IPS DF 19.7 (cell line): Measurements from ENCODE around the gene CELF1.

Experiments
- DNase-seq: peaks from one replicate; pipeline ENCODE4 v3.0.0-alpha.2; 2013; ENCODE audit warnings: low read depth, low spot score

CELF1 gene

GRCh38 chr11:47509077-47509536, 43.8 kb downstream of the CELF1 start:
- DNase-seq: no peak

- no peak for DNase-seq
Measured at GRCh38 chr11:47508240-47508957, 44.5 kb downstream of the CELF1 start.

GRCh38 chr11:47507563-47508239, 45.2 kb downstream of the CELF1 start:
- no peak for DNase-seq

- DNase-seq: no peak
Measured at GRCh38 chr11:47506795-47507562, 46.0 kb downstream of the CELF1 start.

GRCh38 chr11:47506373-47506772, 46.6 kb downstream of the CELF1 start:
- no peak for DNase-seq

- DNase-seq: no peak
Measured at GRCh38 chr11:47504910-47505309, 48.0 kb downstream of the CELF1 start.

GRCh38 chr11:47503227-47503626, 49.7 kb downstream of the CELF1 start:
- no peak for DNase-seq

GRCh38 chr11:47502767-47503166, 50.2 kb downstream of the CELF1 start:
- no peak for DNase-seq

- no peak for DNase-seq
Measured at GRCh38 chr11:47501101-47501500, 51.8 kb downstream of the CELF1 start.

- no peak for DNase-seq
Measured at GRCh38 chr11:47500121-47500520, 52.8 kb downstream of the CELF1 start.

GRCh38 chr11:47499614-47500013, 53.3 kb downstream of the CELF1 start:
- no peak for DNase-seq

GRCh38 chr11:47499161-47499560, 53.8 kb downstream of the CELF1 start:
- DNase-seq: no peak

- no peak for DNase-seq
Measured at GRCh38 chr11:47498584-47499152, 54.3 kb downstream of the CELF1 start.

GRCh38 chr11:47498149-47498548, 54.8 kb downstream of the CELF1 start:
- no peak for DNase-seq

GRCh38 chr11:47496808-47497207, 56.1 kb downstream of the CELF1 start:
- DNase-seq: no peak

GRCh38 chr11:47495856-47496217, 57.1 kb downstream of the CELF1 start:
- DNase-seq: no peak

- no peak for DNase-seq
Measured at GRCh38 chr11:47495011-47495855, 57.7 kb downstream of the CELF1 start.

- no peak for DNase-seq
Measured at GRCh38 chr11:47489395-47489755, 63.6 kb downstream of the CELF1 start.

- no peak for DNase-seq
Measured at GRCh38 chr11:47488674-47489394, 64.1 kb downstream of the CELF1 start.

GRCh38 chr11:47488111-47488510, 64.8 kb downstream of the CELF1 start:
- no peak for DNase-seq

GRCh38 chr11:47487421-47487820, 65.5 kb downstream of the CELF1 start:
- DNase-seq: no peak
